ENCODE measurements around the gene FXN.
"Not testable (repeated sequence)": the region's sequence is repeated elsewhere in the genome, so short reads cannot be mapped to it uniquely, and the experiment has no call there.

FXN gene

DNA sequence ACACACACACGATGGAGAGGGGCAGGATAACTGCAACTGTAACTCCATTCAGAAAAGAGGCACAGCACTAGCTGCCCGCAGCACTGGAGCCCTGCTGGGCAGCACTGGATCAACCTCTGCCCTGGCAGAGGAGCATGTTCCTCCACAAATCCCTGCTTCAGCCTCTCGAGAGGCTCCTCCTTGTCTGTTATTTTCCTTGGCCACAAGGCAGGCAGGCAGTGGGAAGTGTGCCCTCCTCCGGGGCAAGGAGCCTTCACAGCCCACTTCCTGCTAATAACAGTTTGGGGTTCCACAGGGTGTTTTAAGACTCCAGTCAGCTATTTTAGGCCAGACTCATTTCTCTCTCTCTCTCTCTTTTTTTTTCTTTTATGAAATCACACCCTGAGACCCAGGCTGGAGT is 11.8 kb downstream of the FXN start:
- DNase-seq (ENCODE audit: low read depth): no peak
- peaks cover 23% of the 10 kb centered on the region for H3K36me3 ChIP-seq (ENCODE audit: control insufficient read depth, insufficient read depth, low read length, severe bottlenecking)

DNA sequence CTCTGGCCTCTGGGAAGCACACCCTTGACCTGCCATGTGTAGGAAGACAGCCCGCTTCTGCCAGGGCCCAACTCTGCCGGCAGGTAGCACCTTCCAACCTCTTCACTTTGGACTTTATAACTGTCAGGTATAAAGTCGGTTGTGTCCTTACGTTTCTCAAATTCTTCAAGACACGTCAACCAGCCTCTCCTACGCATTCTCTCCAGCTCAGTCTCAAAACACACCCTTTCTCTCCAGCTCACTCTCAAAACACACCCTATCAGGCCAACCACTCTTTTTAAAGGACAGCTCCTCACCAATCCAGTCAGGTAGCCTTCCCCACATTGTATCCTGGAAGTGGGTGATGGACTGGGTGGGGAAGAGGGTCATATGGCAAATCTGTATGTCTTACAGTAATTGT is 13.5 kb downstream of the FXN start:
- no peaks in the 10 kb centered on the region for H3K9me3 ChIP-seq (ENCODE audit: control insufficient read depth, low read length)
- DNase-seq (ENCODE audit: low read depth): no peak
- no peaks in the 10 kb centered on the region for H3K27me3 ChIP-seq (replicated peaks; ENCODE audit: control insufficient read depth, insufficient read depth, low read length)
- H3K36me3 ChIP-seq (ENCODE audit: control insufficient read depth, insufficient read depth, low read length, severe bottlenecking): peaks cover 28% of the 10 kb centered on the region
- H3K4me1 ChIP-seq (ENCODE audit: control insufficient read depth, insufficient read depth, low read length): no peaks in the 10 kb centered on the region
- H3K9ac ChIP-seq (ENCODE audit: low read length): no peak overlapping the region
- H3K4me3 ChIP-seq (ENCODE audit: low read length): no peak overlapping the region

More for the DNA sequence above, 11.8 kb downstream of the FXN start:
- Histone ChIP-seq H3K27me3 (replicated peaks; ENCODE audit: control insufficient read depth, insufficient read depth, low read length) (no peaks in the 10 kb centered on the region), H3K4me1 (ENCODE audit: control insufficient read depth, insufficient read depth, low read length) (no peaks in the 10 kb centered on the region), H3K9me3 (ENCODE audit: control insufficient read depth, low read length) (no peaks in the 10 kb centered on the region), H3K9ac (ENCODE audit: low read length) (no peak overlapping the region), H3K4me3 (ENCODE audit: low read length) (no peak overlapping the region)

DNA sequence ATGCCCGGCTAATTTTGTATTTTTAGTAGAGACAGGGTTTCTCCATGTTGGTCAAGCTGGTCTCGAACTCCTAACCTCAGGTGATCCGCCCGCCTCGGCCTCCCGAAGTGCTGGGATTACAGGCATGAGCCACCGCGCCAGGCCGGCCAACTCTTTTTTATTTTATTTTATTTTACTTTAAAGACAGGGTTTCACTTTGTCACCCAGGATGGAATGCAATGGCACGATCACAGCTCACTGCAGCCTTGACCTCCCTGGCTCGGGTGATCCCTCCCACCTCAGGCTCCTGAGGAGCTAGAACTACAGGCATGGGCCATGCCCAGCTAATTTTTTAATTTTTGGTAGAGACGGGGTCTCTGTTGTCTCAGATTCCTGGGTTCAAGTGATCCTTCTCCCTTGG is 15.4 kb downstream of the FXN start:
- H3K9ac ChIP-seq (ENCODE audit: low read length); H3K27me3 ChIP-seq (replicated peaks; ENCODE audit: control insufficient read depth, insufficient read depth, low read length); H3K9me3 ChIP-seq (ENCODE audit: control insufficient read depth, low read length); H3K4me3 ChIP-seq (ENCODE audit: low read length); H3K4me1 ChIP-seq (ENCODE audit: control insufficient read depth, insufficient read depth, low read length); DNase-seq (ENCODE audit: low read depth): not testable (repeated sequence)
- H3K36me3 ChIP-seq (ENCODE audit: control insufficient read depth, insufficient read depth, low read length, severe bottlenecking): peaks cover 28% of the 10 kb centered on the region

DNA sequence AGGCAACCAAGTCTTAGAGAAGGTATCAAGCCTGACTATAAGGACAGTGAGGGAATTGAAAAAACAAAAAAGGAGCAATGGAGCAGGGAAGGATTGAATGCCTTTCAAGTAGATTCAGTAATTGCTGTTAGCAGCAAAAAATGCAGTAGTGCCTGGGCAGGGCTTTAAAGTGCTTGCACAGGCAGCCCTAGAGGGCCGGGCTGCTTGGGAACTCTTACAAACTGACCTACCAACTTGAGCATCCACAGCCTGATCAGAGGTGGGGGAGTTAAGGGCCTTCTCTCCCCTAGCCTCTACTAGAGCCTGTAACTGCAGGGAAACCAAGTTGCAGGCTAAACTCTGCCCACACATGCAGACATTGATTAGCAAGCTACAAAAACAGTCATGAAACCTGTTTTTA is 19.4 kb downstream of the FXN start:
- no peak overlapping the region for H3K9ac ChIP-seq (ENCODE audit: low read length)
- peak; percentile 52 for DNase-seq (ENCODE audit: low read depth)
- no peaks in the 10 kb centered on the region for H3K27me3 ChIP-seq (replicated peaks; ENCODE audit: control insufficient read depth, insufficient read depth, low read length)
- H3K4me3 ChIP-seq (ENCODE audit: low read length): no peak overlapping the region
- peaks cover 11% of the 10 kb centered on the region for H3K36me3 ChIP-seq (ENCODE audit: control insufficient read depth, insufficient read depth, low read length, severe bottlenecking)
- H3K9me3 ChIP-seq (ENCODE audit: control insufficient read depth, low read length): no peaks in the 10 kb centered on the region
- peaks cover 5% of the 10 kb centered on the region for H3K4me1 ChIP-seq (ENCODE audit: control insufficient read depth, insufficient read depth, low read length)

DNA sequence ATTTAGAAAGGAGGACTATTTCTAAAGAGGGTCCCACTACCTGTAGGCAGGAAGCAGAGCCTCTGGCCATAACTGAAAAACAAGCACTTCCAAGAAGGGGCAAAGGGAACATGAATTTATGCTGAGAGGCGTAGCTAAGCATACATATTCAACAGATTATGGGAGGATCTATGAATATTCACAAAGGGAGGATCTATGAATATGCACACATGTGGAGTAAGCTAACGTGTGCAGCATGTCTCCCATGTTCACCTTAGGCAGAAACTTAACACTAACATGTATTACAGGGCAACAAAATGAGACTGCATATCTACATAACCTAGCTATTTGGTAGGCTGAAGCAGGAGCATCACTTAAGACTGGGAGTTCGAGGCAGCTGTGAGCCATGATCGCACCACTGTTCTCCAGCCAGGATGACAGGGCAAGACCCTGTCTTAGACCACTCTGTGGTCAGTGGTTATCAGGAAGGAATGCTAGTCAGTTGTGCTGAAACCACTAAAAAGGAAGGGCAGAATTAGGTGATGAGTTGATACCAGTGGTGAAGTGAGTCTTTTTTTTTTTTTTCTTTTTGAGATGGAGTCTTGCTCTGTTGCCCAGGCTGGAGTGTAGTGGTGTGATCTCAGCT is 20.8 kb downstream of the FXN start:
- DNase-seq (ENCODE audit: low read depth): no peak
- Histone ChIP-seq H3K27me3 (replicated peaks; ENCODE audit: control insufficient read depth, insufficient read depth, low read length) (no peaks in the 10 kb centered on the region), H3K4me1 (ENCODE audit: control insufficient read depth, insufficient read depth, low read length) (peaks cover 5% of the 10 kb centered on the region), H3K9me3 (ENCODE audit: control insufficient read depth, low read length) (no peaks in the 10 kb centered on the region), H3K9ac (ENCODE audit: low read length) (no peak overlapping the region), H3K4me3 (ENCODE audit: low read length) (no peak overlapping the region), H3K36me3 (ENCODE audit: control insufficient read depth, insufficient read depth, low read length, severe bottlenecking) (peaks cover 11% of the 10 kb centered on the region)

DNA sequence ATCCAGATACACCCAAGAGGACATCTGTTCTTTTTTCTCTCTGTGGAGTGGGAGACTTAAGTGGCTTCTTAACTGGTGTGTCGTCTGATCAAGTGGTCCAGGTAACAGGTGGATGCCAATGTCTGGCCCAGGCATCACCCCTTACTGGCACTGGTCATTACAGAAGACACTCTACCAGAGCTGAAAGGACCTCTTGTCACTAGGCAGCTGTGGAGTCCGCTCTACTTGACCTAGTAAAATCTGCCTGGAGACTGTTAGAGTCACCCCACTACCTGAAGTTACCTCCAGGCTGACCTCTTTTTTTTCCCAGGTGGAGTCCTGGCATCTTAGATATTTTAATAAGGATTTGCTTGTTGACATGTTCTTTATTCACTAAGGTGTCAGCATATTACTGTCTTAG is 22.5 kb downstream of the FXN start:
- no peak for DNase-seq (ENCODE audit: low read depth)
- no peaks in the 10 kb centered on the region for H3K9me3 ChIP-seq (ENCODE audit: control insufficient read depth, low read length)
- H3K36me3 ChIP-seq (ENCODE audit: control insufficient read depth, insufficient read depth, low read length, severe bottlenecking): peaks cover 9% of the 10 kb centered on the region

DNA sequence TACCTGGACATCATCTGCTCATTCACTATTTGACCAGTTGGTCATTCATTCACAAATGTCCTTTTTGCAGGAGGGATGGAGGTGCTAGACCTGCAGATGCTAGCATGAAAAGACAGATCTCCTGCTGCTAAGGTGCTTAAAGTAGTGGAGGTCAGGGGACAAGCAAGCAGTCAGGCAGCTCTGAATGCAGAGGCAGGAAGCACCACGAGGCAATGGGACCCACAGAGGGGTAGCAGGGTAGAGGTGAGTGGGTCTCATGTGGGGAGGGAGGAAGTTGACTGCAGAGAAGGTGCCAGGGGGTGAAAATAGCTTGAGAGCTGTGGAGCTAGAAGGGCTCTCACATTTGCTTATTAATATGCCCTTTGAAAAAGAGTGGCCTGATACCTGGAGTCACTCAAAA is 25.2 kb downstream of the FXN start:
- Histone ChIP-seq H3K36me3 (ENCODE audit: control insufficient read depth, insufficient read depth, low read length, severe bottlenecking) (peaks cover 15% of the 10 kb centered on the region), H3K9me3 (ENCODE audit: control insufficient read depth, low read length) (no peaks in the 10 kb centered on the region), H3K9ac (ENCODE audit: low read length) (no peak overlapping the region), H3K4me3 (ENCODE audit: low read length) (no peak overlapping the region), H3K27me3 (replicated peaks; ENCODE audit: control insufficient read depth, insufficient read depth, low read length) (no peaks in the 10 kb centered on the region), H3K4me1 (ENCODE audit: control insufficient read depth, insufficient read depth, low read length) (no peaks in the 10 kb centered on the region)
- no peak for DNase-seq (ENCODE audit: low read depth)

More for the DNA sequence above, 22.5 kb downstream of the FXN start:
- Histone ChIP-seq H3K4me3 (ENCODE audit: low read length) (no peak overlapping the region), H3K4me1 (ENCODE audit: control insufficient read depth, insufficient read depth, low read length) (peaks cover 5% of the 10 kb centered on the region), H3K27me3 (replicated peaks; ENCODE audit: control insufficient read depth, insufficient read depth, low read length) (no peaks in the 10 kb centered on the region), H3K9ac (ENCODE audit: low read length) (no peak overlapping the region)

DNA sequence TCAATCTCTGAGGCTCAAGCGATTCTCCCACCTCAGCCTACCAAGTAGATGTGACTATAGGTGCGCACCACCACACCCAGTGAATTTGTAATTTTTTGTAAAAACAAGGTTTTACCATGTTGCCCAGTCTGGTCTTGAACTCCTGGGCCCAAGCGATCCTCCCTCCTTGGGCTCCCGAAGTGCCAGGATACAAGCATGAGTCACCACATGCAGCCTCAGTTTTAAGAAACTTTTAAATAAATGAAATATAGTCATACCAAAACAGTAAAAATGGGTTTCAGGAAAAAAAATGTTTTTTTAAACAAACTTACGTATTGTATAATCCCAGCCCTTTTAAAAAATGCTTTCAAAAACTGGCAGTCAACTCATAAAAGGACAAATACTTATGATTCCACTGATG is 26.6 kb downstream of the FXN start:
- Histone ChIP-seq H3K9ac (ENCODE audit: low read length) (no peak overlapping the region), H3K4me1 (ENCODE audit: control insufficient read depth, insufficient read depth, low read length) (no peaks in the 10 kb centered on the region), H3K36me3 (ENCODE audit: control insufficient read depth, insufficient read depth, low read length, severe bottlenecking) (peaks cover 23% of the 10 kb centered on the region), H3K4me3 (ENCODE audit: low read length) (no peak overlapping the region), H3K27me3 (replicated peaks; ENCODE audit: control insufficient read depth, insufficient read depth, low read length) (no peaks in the 10 kb centered on the region), H3K9me3 (ENCODE audit: control insufficient read depth, low read length) (no peaks in the 10 kb centered on the region)
- no peak for DNase-seq (ENCODE audit: low read depth)

DNA sequence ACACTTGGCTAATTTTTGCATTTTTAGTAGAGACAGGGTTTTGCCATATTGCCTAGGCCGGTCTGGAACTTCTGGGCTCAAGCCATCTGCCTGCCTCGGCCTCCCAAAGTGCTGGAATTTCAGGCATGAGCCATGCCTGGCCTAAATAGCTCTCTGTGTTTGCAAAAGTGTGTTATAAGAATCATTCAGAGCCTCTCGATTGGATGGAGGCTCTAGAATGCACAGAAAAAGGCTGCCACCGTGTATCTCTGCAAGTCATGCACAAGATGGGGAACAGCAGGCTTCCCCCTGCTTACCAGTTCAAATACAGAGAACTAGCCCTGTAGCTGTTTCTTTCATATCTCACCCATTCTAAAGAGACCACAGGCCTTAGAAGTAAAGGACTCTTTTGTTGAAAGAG is 28.3 kb downstream of the FXN start:
- H3K4me3 ChIP-seq (ENCODE audit: low read length): no peak overlapping the region
- no peak overlapping the region for H3K9ac ChIP-seq (ENCODE audit: low read length)
- DNase-seq (ENCODE audit: low read depth): no peak
- no peaks in the 10 kb centered on the region for H3K9me3 ChIP-seq (ENCODE audit: control insufficient read depth, low read length)
- H3K36me3 ChIP-seq (ENCODE audit: control insufficient read depth, insufficient read depth, low read length, severe bottlenecking): peaks cover 31% of the 10 kb centered on the region
- no peaks in the 10 kb centered on the region for H3K27me3 ChIP-seq (replicated peaks; ENCODE audit: control insufficient read depth, insufficient read depth, low read length)
- no peaks in the 10 kb centered on the region for H3K4me1 ChIP-seq (ENCODE audit: control insufficient read depth, insufficient read depth, low read length)

DNA sequence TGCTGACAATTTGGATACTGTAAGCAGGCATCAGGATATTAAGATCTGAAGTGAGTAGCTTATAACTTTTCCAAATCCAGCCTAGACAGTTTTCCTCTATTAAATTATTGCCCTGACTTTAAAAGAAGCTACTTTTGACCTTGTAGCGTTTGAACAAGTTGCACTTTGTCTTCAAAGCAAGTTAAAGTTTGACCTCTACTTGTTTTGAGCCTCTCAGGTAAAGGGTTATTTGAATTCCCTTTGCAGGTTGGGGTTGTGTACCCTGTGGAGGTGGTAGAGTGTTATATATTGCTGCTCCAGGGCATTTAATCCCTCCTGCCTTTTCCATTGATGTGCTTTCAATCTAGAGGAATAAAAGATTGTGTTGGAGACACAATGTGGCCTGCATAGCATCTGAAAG is 30.1 kb downstream of the FXN start:
- no peaks in the 10 kb centered on the region for H3K9me3 ChIP-seq (ENCODE audit: control insufficient read depth, low read length)
- H3K27me3 ChIP-seq (replicated peaks; ENCODE audit: control insufficient read depth, insufficient read depth, low read length): no peaks in the 10 kb centered on the region
- H3K9ac ChIP-seq (ENCODE audit: low read length): no peak overlapping the region
- no peak overlapping the region for H3K4me3 ChIP-seq (ENCODE audit: low read length)
- H3K4me1 ChIP-seq (ENCODE audit: control insufficient read depth, insufficient read depth, low read length): no peaks in the 10 kb centered on the region
- no peak for DNase-seq (ENCODE audit: low read depth)
- H3K36me3 ChIP-seq (ENCODE audit: control insufficient read depth, insufficient read depth, low read length, severe bottlenecking): peaks cover 32% of the 10 kb centered on the region

DNA sequence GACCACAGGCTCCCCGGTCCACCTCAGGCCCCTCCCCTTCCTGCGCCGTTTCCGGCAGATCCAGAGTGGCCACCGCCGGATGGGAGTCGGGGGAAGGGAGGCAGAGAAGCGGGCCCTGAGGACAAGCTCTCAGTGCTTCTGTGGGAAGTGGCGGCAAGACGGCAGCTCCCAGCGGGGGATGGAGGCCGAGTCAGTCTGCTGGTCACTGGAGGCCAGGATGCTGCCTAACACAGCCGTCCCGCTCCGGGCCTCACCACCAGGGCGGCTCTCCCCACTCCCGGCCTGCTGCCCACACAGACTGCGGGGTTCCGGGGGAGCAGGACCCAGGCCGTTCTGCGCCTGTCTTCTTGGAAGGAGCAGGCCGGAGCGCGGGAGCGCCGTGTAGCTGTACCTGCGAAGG is 31.4 kb downstream of the FXN start:
- Histone ChIP-seq H3K4me1 (ENCODE audit: control insufficient read depth, insufficient read depth, low read length) (no peaks in the 10 kb centered on the region), H3K27me3 (replicated peaks; ENCODE audit: control insufficient read depth, insufficient read depth, low read length) (no peaks in the 10 kb centered on the region), H3K4me3 (ENCODE audit: low read length) (no peak overlapping the region), H3K9me3 (ENCODE audit: control insufficient read depth, low read length) (no peaks in the 10 kb centered on the region), H3K9ac (ENCODE audit: low read length) (no peak overlapping the region), H3K36me3 (ENCODE audit: control insufficient read depth, insufficient read depth, low read length, severe bottlenecking) (peaks cover 32% of the 10 kb centered on the region)
- no peak for DNase-seq (ENCODE audit: low read depth)

DNA sequence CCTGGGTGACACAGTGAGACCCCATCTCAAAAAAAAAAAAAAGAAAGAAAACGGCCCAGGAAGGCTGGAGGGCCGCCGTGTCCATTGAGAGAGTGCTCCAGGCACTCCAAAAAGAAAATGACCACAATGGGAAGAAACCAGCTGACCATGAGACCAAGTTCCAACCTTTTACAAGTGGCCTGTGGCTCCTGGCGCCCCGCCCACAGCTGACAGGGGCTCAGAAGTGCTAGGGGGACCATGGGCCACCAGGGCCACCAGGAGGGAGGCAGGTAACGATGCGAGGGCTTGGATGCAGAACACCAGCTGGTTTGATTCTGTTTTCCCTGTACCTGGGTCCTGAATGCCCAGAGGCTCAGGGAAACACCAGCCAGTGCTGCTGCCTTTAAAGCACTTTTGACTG is 34.6 kb downstream of the FXN start:
- H3K9ac ChIP-seq (ENCODE audit: low read length): no peak overlapping the region
- DNase-seq (ENCODE audit: low read depth): no peak
- H3K4me1 ChIP-seq (ENCODE audit: control insufficient read depth, insufficient read depth, low read length): no peaks in the 10 kb centered on the region
- H3K4me3 ChIP-seq (ENCODE audit: low read length): no peak overlapping the region
- H3K9me3 ChIP-seq (ENCODE audit: control insufficient read depth, low read length): no peaks in the 10 kb centered on the region
- no peaks in the 10 kb centered on the region for H3K27me3 ChIP-seq (replicated peaks; ENCODE audit: control insufficient read depth, insufficient read depth, low read length)
- H3K36me3 ChIP-seq (ENCODE audit: control insufficient read depth, insufficient read depth, low read length, severe bottlenecking): peaks cover 31% of the 10 kb centered on the region
